HepG2 (cell line): ENCODE results near the gene ATAD3C. TPM values are rescaled to one million over a fixed set of nuclear protein-coding genes. Genes with fewer than 3 reads are reported as not detected.

Experiments used
- CEBPB ChIP-seq: IDR thresholded peaks from 2 replicates; pipeline ENCODE4 v1.6.1; 2011; ENCODE audit warnings: low read depth, low read length, improper control_type of control experiment, borderline replicate concordance
- DRAP1 ChIP-seq: IDR thresholded peaks from 2 replicates; pipeline ENCODE4 v1.6.1; 2016; ENCODE audit warnings: missing genetic modification reagents, missing compliant biosample characterization
- GPN1 ChIP-seq: sonication (generic); formaldehyde crosslinking; IDR thresholded peaks from 2 replicates; pipeline ENCODE4 v1.5.1; 2020; ENCODE audit warnings: missing genetic modification reagents, borderline replicate concordance
- HOXD1 ChIP-seq: sonication (generic); formaldehyde crosslinking; IDR thresholded peaks from 2 replicates; pipeline ENCODE4 v1.5.0; 2020; ENCODE audit warnings: missing genetic modification reagents
- NR2C2 ChIP-seq: sonication (generic); formaldehyde crosslinking; IDR thresholded peaks from 2 replicates; pipeline ENCODE4 v1.4.0; 2020; ENCODE audit warnings: missing genetic modification reagents, mild to moderate bottlenecking, moderate library complexity, borderline replicate concordance
- PRDM15 ChIP-seq: sonication (generic); formaldehyde crosslinking; IDR thresholded peaks from 2 replicates; pipeline ENCODE4 v1.4.0; 2020; ENCODE audit warnings: missing genetic modification reagents
- SMARCE1 ChIP-seq: fragments of 450-650 bp; IDR thresholded peaks from 2 replicates; pipeline ENCODE4 v1.6.1; 2017; ENCODE audit warnings: borderline replicate concordance
- SOX13 ChIP-seq, 3 experiments: fragments of 450-650 bp in 1 of 3; sonication (generic) in 1 of 3; formaldehyde crosslinking in 1 of 3; IDR thresholded peaks in 2 of 3; conservative IDR thresholded peaks in 1 of 3; 2 replicates each; pipeline versions ENCODE4 v1.5.0 to v1.6.1; 2016 to 2020; ENCODE audit warnings: antibody characterized with exemption in 1 of 3, mild to moderate bottlenecking in 1 of 3, missing compliant biosample characterization in 1 of 3, missing genetic modification reagents in 1 of 3, moderate library complexity in 1 of 3
- SRSF4 ChIP-seq: fragments of 200-400 bp; formaldehyde crosslinking; IDR thresholded peaks from one replicate; pipeline ENCODE4 v1.6.1; 2018; ENCODE audit warnings: mild to moderate bottlenecking, low read depth, low read length, moderate library complexity; ENCODE audit not compliant: poor library complexity, severe bottlenecking
- UBTF ChIP-seq: sonication (generic); formaldehyde crosslinking; IDR thresholded peaks from 2 replicates; pipeline ENCODE4 v1.4.0; 2020; ENCODE audit warnings: mild to moderate bottlenecking, missing genetic modification reagents
- ZNF124 ChIP-seq: sonication (generic); formaldehyde crosslinking; IDR thresholded peaks from 2 replicates; pipeline ENCODE4 v1.4.0; 2020; ENCODE audit warnings: missing genetic modification reagents
- ZNF414 ChIP-seq: sonication (generic); formaldehyde crosslinking; IDR thresholded peaks from 2 replicates; pipeline ENCODE4 v1.5.0; 2020; ENCODE audit warnings: missing genetic modification reagents
- ZNF678 ChIP-seq: sonication (generic); formaldehyde crosslinking; IDR thresholded peaks from 2 replicates; pipeline ENCODE4 v1.4.0; 2020; ENCODE audit warnings: mild to moderate bottlenecking, missing genetic modification reagents
- polyA plus RNA-seq, 8 experiments: library from polyadenylated mRNA; depleted of rRNA in 3 of 8; stranded (reverse) in 7 of 8; unstranded in 1 of 8; fragments of >200 nt; fragmentation: Illumina TruSeq in 4 of 8; extraction: Trizol in 4 of 8; gene quantifications; 2 replicates each; pipeline versions ENCODE4 v1.2.1 to v1.2.3, GENCODE V29; 2011 to 2016; ENCODE audit warnings: low read depth in 4 of 8, missing spikeins in 1 of 8, mixed read lengths in 1 of 8; ENCODE audit not compliant: insufficient read depth in 1 of 8
- total RNA-seq, 5 experiments: library from RNA; depleted of rRNA; stranded (reverse); fragments of >200 nt; fragmentation: Illumina TruSeq; extraction: Trizol; gene quantifications; 2 replicates each; pipeline ENCODE4 v1.2.3, GENCODE V29; 2016; ENCODE audit warnings: low read depth in 1 of 5
- TF ChIP-seq, protein P1 (sequence below): sonication (generic); formaldehyde crosslinking; IDR thresholded peaks from 2 replicates; pipeline ENCODE4 v1.4.0; 2020; ENCODE audit warnings: missing genetic modification reagents, borderline replicate concordance
- TF ChIP-seq, protein P2 (sequence below): sonication (generic); formaldehyde crosslinking; IDR thresholded peaks from 2 replicates; pipeline ENCODE4 v1.8.0; 2023; ENCODE audit warnings: mild to moderate bottlenecking, missing genetic modification reagents

ATAD3C gene
- total and polyA plus RNA-seq, 2 of the 13 experiments (the other 11 are each of a cell fraction or from before 2014, with no cell fraction given), result 2.4 to 3.2 TPM

DNA sequence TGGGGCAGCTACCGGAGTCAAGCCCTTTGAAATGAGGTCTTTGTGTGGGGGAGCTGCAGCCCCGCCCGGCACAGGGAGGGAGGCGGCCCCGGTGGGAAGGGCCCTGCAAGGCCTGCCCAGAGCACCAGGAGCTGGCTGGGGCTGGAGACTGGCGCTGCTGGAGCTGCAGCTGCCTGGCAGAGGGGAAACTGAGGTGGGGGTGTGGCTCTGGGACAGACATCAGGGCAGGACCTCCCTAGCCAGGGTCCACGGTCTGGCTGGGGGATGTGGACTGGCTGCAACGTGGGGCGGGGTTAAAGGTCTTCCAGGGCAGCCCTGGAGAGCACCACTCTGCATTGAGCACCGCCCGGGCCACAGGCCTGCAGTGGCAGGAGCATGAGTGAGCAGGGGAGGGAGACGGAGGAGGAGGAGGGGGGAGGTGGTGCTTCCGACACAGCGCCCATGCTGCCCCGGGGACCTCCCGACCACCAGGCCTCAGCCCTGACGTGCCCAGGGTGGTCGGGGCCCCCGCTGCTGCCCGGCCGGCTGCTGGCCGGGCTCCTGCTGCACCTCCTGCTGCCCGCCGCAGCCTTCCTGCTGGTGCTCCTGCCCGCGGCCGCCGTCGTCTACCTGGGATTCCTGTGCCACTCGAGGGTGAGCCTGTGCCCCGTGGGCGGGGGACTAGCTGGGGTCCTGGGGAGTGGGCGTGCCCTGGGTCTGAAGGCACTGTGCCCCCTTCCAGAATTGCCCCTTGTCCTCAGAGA lies 23.6 kb upstream of the ATAD3C start (continued):
- TF ChIP-seq, protein P1, sequence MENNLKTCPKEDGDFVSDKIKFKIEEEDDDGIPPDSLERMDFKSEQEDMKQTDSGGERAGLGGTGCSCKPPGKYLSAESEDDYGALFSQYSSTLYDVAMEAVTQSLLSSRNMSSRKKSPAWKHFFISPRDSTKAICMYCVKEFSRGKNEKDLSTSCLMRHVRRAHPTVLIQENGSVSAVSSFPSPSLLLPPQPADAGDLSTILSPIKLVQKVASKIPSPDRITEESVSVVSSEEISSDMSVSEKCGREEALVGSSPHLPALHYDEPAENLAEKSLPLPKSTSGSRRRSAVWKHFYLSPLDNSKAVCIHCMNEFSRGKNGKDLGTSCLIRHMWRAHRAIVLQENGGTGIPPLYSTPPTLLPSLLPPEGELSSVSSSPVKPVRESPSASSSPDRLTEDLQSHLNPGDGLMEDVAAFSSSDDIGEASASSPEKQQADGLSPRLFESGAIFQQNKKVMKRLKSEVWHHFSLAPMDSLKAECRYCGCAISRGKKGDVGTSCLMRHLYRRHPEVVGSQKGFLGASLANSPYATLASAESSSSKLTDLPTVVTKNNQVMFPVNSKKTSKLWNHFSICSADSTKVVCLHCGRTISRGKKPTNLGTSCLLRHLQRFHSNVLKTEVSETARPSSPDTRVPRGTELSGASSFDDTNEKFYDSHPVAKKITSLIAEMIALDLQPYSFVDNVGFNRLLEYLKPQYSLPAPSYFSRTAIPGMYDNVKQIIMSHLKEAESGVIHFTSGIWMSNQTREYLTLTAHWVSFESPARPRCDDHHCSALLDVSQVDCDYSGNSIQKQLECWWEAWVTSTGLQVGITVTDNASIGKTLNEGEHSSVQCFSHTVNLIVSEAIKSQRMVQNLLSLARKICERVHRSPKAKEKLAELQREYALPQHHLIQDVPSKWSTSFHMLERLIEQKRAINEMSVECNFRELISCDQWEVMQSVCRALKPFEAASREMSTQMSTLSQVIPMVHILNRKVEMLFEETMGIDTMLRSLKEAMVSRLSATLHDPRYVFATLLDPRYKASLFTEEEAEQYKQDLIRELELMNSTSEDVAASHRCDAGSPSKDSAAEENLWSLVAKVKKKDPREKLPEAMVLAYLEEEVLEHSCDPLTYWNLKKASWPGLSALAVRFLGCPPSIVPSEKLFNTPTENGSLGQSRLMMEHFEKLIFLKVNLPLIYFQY, result no peak
- TF ChIP-seq CEBPB (no peak), PRDM15 (CRISPR knock-in tag) (no peak), GPN1 (no peak), SRSF4 (no peak), ZNF414 (CRISPR knock-in tag) (peak; percentile 51; the same call in 1 of the 2 replicates), UBTF (CRISPR knock-in tag) (peak; percentile 75), ZNF124 (CRISPR knock-in tag) (no peak), DRAP1 (CRISPR knock-in tag) (0 out of 2 replicates have a peak, but pooled peaks have one; percentile 8), SMARCE1 (no peak), ZNF678 (no peak), SOX13 (IDR thresholded peaks at IDR 0.05) (no peak), SOX13 (CRISPR knock-in tag; conservative IDR thresholded peaks at IDR 0.05 in 1 of 2, IDR thresholded peaks at IDR 0.05 in 1 of 2) (no peak), NR2C2 (CRISPR knock-in tag) (peak; percentile 84), HOXD1 (CRISPR knock-in tag) (0 out of 2 replicates have a peak, but pooled peaks have one; percentile 64)
- TF ChIP-seq, protein P2, sequence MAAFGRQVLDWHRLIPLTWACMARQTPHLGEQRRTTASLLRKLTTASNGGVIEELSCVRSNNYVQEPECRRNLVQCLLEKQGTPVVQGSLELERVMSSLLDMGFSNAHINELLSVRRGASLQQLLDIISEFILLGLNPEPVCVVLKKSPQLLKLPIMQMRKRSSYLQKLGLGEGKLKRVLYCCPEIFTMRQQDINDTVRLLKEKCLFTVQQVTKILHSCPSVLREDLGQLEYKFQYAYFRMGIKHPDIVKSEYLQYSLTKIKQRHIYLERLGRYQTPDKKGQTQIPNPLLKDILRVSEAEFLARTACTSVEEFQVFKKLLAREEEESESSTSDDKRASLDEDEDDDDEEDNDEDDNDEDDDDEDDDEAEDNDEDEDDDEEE, result peak; percentile 42; the same call in 1 of the 2 replicates
